NCI-H1436 (cell line): ENCODE data around the gene SGSM2.

Experiments
- DNase-seq: peaks from one replicate; lab custom pipeline; 2025; lab: John Stamatoyannopoulos, UW

Gene SGSM2

DNA sequence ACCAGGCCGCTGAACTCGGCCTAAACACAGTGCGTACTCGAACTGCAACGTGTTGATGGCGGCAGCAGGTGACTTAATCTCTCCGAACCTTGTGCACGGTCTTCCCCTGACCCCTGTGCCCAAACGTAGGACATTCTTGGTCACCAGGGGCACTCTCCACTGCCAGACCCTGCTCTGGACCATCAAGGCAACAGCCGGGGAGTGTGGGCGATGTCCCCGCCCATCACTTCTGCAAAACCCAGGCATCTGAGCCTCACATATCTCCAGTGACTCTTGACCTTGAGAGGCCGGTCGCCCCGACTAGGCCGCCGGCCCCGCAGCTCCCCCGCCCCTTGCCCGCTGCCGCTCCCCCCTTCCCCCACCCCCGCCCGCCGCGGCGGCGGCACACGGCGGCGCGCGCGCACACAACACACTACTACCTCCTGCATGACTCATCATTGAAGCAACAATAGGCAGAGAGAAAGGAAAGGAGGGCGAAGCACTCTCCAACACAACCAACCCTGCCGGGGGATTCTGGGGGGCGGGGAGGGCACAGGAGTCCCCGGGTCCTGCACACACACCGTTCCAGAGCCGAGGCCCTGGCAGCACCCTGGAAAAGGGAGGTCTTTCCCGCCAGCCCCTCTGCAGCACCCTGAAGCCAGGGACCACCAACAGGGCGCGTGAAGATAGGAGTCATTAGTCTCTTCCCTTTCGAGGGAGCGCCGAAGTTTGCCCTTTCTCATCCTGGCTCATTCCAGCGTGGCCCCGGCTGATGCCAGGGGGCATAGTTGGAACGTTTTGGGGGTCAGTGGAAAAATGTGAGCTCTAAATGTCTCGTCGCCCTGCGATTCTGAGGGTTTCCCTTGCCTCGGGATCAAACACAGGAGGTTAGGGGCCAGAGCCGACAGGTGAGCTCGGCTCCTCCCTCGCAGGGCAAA is 61.6 kb downstream of the SGSM2 start:
- peak; percentile 76 for DNase-seq

- peak; percentile 94 for DNase-seq
Measured at GRCh38 chr17:2399572-2400473, 62.5 kb downstream of the SGSM2 start.

GRCh38 chr17:2400474-2400866 is 63.2 kb downstream of the SGSM2 start:
- peak; percentile 47 for DNase-seq

- DNase-seq = peak; percentile 93
Measured at GRCh38 chr17:2400877-2401425, 63.6 kb downstream of the SGSM2 start, which contains the start of gene MNT. Gene MNT, minus strand, starts transcription at chr17:2401060. Its CDS starts 348 bp downstream, at chr17:2400712.

DNA sequence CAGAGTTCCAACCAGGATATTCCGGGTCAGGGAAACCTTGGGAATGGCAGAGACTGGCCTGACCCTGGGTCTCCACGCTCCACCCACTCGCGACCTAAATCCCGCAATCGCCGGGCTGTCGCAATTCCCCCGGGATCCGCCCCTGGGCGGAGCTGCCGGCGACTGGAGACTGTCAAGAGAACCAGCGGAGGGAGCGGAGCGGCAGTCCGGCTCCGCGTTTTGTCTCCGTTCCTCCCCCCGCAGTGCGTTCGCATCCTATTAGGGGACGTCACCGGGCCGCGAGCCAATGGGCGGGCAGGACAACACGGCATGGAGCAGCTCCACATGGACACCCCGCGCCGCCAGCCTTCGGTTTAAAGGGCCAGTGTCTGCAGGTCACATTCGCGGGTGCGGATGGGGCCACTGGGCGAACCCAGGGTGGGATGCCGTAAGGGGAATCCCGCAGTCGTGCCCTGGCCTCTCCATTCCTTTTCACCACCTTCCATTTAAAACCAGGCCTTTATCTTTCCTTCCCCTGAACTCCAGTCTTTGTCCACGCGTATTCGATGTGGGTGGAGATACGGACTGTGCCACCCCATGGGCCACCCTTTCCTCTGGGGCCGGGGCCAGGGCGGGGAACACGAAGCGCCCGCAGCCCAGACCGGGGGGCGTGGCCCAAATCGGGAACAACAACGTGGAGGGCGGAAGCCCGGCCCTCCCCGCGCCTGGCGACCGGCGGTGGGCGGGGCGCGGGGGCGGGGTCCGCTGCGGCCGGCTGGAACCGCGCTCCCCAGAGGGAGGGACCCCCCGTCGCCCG is 64.3 kb downstream of the SGSM2 start:
- DNase-seq = peak; percentile 97

DNA sequence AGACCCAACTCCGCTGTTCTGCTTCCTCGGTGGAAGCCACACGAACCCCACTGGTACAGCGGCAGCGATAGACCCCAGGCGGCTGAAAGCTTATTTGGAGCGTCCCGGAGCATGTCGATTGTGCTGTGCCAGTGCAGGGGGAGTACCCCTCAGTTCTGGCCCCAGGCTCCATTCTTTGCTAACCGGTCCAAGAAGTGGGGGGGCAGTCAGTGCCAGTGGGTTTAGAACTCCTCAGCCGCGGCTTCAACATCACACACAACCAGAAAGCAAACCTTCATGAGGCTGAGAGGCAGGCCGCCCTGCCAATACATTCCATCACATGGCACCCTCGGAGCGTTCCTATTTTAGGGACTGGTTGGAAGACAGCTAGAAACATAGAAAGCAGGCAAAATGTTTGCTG is 65.2 kb downstream of the SGSM2 start:
- DNase-seq = no peak

DNA sequence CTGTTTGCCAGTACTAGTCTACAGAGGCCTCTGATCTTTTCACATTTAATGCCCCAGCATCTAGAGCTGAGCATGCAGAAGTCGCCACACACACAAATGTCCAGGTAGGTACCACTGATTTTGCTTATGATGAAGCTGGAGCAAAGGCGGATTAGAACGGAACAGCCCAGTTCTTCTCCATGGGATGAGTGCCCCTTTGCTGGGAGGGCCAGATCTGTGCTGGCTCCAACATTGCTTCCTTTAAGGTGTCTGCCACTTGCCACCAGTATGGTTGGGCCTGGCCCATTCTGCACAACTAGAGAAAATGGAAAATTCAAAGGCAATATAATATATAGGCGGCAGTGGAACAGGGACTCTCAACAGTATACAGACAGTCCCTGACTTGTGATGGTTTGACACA is 65.7 kb downstream of the SGSM2 start:
- DNase-seq = no peak

GRCh38 chr17:2405247-2405926 is 68.1 kb downstream of the SGSM2 start:
- no peak for DNase-seq

GRCh38 chr17:2406271-2406902 is 69.1 kb downstream of the SGSM2 start:
- no peak for DNase-seq

- no peak for DNase-seq
Measured at GRCh38 chr17:2406903-2407790, 69.8 kb downstream of the SGSM2 start.

- DNase-seq = no peak
Measured at GRCh38 chr17:2410951-2411350, 73.7 kb downstream of the SGSM2 start.

DNA sequence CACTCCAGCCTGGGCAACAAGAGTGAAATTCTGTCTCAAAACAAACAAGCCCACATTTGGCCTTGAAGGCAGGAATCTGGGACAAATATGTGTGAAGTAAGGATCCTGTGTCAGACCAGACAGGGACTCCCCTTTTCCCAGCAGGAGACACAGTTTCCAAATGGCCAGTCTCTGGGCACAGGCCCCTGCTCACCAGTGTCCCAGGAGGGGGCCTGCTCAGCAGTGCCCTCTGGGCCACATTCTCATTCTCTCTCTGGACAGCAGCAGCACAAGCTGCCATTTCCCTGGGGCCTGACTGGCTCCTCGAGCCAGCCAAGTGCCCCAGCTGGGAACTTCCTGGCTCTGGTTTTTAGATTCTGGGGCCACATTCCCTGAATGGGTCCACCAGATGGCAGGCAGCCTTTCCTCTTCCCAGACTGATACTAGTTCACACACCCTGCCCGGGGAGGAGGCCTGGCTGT is 75.3 kb downstream of the SGSM2 start:
- no peak for DNase-seq

DNA sequence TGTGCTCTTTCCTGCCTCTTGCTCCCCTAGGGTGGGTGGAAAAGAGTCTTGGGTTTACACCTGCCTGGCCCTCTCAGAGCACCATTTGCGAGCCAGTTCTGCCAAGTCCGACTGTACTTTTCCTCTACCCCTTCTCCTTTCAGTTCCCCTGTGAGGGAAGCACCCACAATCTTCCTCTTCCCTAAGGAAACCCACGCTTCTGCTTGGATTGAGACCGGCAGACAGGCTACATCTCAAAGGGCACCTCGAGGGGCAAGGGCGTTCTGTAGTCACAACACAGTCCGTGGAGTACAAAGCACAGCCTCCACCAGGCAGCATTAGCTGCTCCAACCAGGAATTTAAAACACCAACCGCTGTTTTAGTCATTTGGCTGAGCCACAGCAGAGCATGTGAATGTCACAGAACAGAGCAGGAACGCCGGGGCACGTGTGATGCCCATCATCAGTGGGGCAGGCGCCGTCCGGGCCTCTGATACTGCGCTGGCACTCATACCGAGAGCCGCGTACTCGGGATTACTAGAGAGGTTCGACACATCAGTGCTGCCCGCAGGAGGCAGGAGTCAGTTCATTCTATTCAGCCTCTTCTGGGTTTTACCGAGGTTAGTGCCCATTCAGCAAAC is 77.3 kb downstream of the SGSM2 start:
- no peak for DNase-seq

DNA sequence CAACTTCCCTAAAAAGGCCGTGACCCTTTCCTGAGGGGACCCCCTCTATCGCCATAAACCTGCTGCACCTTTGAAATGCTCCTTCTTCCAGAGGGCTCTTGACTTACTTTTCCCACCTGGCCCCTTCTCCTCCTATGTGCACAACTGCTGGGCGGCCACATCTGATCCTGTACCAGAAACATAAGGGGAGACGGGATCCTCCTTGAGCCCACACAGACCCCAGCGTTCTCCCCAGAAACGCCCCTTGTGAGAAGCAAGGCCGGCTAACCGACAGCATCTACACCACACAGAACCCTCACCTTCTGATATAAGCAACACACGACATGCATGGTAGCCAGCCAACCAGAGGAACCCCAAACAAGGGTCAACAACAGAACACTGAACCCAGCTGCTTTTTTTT is 77.8 kb downstream of the SGSM2 start:
- no peak for DNase-seq

- DNase-seq = peak; percentile 86
Measured at GRCh38 chr17:2416010-2416734, 78.9 kb downstream of the SGSM2 start.

- no peak for DNase-seq
Measured at GRCh38 chr17:2418572-2418971, 81.3 kb downstream of the SGSM2 start.

DNA sequence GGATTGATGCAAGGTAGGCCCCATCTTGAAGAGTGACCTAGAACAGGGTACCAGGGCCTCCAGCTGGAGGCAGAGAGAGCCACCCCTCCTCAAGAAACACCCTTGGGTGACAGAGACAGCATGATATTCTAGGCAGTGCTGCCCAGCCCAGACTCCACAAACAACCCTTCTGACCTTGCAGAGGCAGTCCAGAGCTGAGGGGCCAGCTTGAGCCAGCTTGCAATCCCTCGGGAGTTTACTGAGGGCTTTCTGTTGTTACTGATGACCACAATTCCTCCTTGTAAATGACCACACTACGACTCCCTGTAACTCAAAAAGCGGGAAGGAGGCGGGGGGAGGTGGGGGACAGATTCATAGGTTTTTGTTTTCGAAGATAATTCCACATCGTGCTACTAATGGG is 82.2 kb downstream of the SGSM2 start:
- no peak for DNase-seq

DNA sequence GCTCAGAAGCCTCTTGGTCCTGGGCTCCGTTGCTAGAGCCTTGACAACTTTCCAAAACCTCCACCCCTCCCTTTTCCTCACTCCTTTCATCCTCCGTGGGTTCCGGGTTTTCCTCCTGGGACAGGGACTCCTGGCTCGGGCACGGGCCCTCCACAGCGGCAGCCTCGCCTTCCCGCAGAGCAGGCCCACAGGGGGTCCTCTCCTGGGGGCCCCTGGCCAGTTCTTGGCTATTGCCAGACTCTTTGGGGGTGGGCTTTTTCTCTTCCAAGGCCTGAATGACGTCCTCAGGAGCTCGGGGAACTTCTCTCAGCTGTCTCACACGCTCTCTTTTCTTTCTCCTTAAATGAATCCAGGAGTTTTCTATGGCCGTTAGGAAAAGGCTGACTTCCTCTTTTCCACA is 82.9 kb downstream of the SGSM2 start:
- DNase-seq = no peak
